Measurements from ENCODE around the gene CABS1.

GRCh38 chr4:70372760-70373159, 38.0 kb downstream of the CABS1 start:
- TF ChIP-seq CTCF (IDR thresholded peaks at IDR 0.05) (no peak), POLR2A (IDR thresholded peaks at IDR 0.05; ENCODE audit: low read depth) (no peak), EP300 (IDR thresholded peaks at IDR 0.05) (no peak)
